NCI-H526 treated with DMSO at 0.1 percent for 48 hours (cell line): ENCODE results near the gene DIP2B.
"Not testable (repeated sequence)": the region's sequence is repeated elsewhere in the genome, so short reads cannot be mapped to it uniquely, and the experiment has no call there.

ENCODE experiments used
- DNase-seq: peaks from one replicate; lab custom pipeline; 2025; lab: John Stamatoyannopoulos, UW

Gene DIP2B

GRCh38 chr12:50550530-50551223, 45.9 kb downstream of the DIP2B start:
- DNase-seq, result no peak

- DNase-seq, result no peak
Measured at GRCh38 chr12:50551866-50552265, 47.1 kb downstream of the DIP2B start.

- no peak for DNase-seq
Measured at GRCh38 chr12:50554651-50555050, 49.9 kb downstream of the DIP2B start.

- DNase-seq, result no peak
Measured at GRCh38 chr12:50555471-50555885, 50.7 kb downstream of the DIP2B start.

GRCh38 chr12:50556273-50556672, 51.5 kb downstream of the DIP2B start:
- no peak for DNase-seq

GRCh38 chr12:50556796-50557195, 52.0 kb downstream of the DIP2B start:
- DNase-seq, result not testable (repeated sequence)

GRCh38 chr12:50557421-50557820, 52.6 kb downstream of the DIP2B start:
- DNase-seq, result no peak

GRCh38 chr12:50558970-50559369, 54.2 kb downstream of the DIP2B start:
- no peak for DNase-seq

- DNase-seq, result no peak
Measured at GRCh38 chr12:50562520-50563433, 58.0 kb downstream of the DIP2B start.

- DNase-seq, result no peak
Measured at GRCh38 chr12:50563434-50563787, 58.6 kb downstream of the DIP2B start.

- no peak for DNase-seq
Measured at GRCh38 chr12:50564237-50564947, 59.6 kb downstream of the DIP2B start.

GRCh38 chr12:50564948-50565297, 60.1 kb downstream of the DIP2B start:
- DNase-seq, result no peak

- DNase-seq, result no peak
Measured at GRCh38 chr12:50566066-50566465, 61.3 kb downstream of the DIP2B start.

GRCh38 chr12:50567926-50568325, 63.1 kb downstream of the DIP2B start:
- no peak for DNase-seq

- DNase-seq, result no peak
Measured at GRCh38 chr12:50568338-50569091, 63.7 kb downstream of the DIP2B start.

GRCh38 chr12:50569321-50569720, 64.5 kb downstream of the DIP2B start:
- no peak for DNase-seq

- DNase-seq, result no peak
Measured at GRCh38 chr12:50569876-50570275, 65.1 kb downstream of the DIP2B start.

- no peak for DNase-seq
Measured at GRCh38 chr12:50571786-50572185, 67.0 kb downstream of the DIP2B start.

GRCh38 chr12:50572287-50572686, 67.5 kb downstream of the DIP2B start:
- no peak for DNase-seq

- DNase-seq, result no peak
Measured at GRCh38 chr12:50572760-50573159, 68.0 kb downstream of the DIP2B start.

- no peak for DNase-seq
Measured at GRCh38 chr12:50573271-50573670, 68.5 kb downstream of the DIP2B start.
